ENCODE results near the gene MS4A4E.

- TF ChIP-seq CTCF (conservative IDR thresholded peaks at IDR 0.05; ENCODE audit: low read length): no peak
- TF ChIP-seq EZH2phosphoT487 (IDR thresholded peaks at IDR 0.05; ENCODE audit: borderline replicate concordance, low read depth, low read length): no peak
Observed at GRCh38 chr11:60159284-60159683, 83.7 kb downstream of the MS4A4E start.

All from OCI-LY7 (cell line).